GM12873 (cell line): Measurements from ENCODE around the gene CHAF1A.

Experiments used
- CTCF ChIP-seq: IDR thresholded peaks from 2 replicates; pipeline ENCODE4 v1.5.1; 2012; ENCODE audit warnings: low read depth, mild to moderate bottlenecking, moderate library complexity, low read length, control low read depth; ENCODE audit not compliant: insufficient read depth; ENCODE audit errors: missing control alignments

The CHAF1A gene

DNA sequence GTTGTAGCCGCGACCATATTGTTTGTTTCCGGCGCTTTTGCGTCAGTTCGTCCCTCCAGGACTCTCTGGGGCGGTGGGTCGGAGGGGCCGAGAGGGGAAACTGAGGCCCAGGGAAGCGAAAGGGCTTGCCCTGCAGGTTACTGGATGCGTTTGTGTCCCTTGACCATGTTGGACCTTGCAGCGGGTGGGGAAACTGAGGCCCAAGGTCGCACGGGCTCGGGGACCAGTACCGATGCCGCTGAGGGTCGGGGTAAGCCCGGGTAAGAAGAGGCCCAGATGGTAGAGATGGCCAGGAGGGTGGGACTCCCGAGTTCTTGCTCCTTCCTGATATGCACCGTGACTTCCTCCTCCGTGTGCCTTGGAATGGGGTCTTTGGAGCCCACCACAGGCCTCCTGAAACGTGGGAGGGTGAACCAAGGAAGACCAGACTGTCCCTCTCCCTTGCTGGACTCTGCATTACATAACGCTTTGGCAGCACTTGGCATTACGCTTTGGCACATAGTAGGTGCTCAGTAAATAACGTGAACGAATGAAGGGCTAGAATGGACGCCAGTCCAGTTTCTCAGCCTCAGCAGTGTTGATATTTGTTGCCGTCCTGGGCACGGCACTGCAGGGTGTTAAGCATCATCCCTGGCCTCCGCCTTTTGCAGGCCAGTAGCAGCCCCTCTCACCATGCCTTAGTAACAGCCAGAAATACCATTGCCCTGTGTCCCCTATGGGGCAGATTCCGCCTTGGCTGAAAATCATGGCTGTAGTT lies 743 bp downstream of the CHAF1A start:
- TF ChIP-seq CTCF: no peak

DNA sequence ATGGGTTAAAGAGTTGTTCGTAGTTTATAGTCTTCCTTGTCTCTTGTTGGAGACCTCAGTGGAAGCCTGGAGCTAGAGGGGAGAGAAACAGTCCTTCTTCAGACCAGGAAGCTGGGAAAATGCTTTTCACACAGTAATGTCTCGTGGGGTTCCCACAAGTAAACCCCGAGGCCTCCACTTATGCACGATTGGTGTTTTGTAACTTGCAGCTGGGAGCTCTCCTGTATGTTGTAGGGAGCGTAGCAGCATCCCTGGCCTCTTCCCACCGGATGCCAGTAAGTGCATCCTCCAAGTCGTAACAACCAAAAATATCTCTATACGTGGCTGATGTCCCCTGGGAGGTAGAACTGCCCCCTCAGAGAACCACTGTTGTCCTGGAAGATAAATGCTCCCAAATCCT lies 3.5 kb downstream of the CHAF1A start:
- TF ChIP-seq CTCF: no peak

DNA sequence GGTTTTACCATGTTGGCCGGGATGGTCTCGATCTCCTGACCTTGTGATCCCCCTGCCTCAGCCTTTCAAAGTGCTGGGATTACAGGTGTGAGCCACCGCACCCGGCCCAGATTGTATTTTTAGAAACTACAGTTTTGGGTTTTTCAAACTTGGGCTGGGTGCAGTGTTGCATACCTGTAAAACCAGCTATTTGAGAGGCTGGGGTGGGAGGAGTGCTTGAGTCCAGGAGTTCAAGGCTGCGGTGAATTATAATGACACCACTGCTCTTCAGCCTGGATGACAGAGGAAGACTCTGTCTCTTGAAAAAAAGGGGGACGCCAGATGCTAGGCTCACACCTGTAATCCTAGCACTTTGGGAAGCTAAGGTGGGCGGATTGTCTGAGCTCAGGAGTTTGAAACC lies 4.2 kb downstream of the CHAF1A start:
- no peak for TF ChIP-seq CTCF

DNA sequence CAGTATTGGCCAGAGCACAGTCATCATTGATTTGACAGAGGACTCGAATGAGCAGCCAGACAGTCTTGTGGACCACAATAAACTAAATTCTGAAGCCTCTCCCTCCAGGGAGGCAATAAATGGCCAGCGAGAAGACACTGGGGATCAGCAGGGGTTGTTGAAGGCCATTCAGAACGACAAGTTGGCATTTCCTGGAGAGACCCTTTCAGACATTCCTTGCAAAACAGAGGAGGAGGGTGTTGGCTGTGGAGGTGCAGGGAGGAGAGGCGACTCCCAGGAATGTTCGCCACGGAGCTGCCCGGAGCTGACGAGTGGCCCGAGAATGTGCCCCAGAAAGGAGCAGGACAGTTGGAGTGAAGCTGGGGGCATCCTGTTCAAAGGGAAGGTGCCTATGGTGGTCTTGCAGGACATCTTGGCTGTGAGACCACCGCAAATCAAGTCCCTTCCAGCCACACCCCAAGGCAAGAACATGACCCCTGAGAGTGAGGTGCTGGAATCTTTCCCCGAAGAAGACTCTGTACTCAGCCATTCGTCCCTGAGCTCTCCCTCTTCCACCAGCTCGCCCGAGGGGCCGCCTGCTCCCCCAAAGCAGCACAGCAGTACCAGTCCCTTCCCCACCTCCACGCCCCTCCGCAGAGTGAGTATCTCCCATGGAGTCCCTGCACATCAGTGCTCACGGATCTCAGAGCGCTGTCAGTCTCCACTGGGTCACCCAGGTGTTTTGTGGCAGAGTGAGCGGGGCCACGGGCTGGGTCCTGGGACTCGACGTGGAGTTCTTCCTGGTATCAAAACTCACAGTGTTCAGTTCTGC lies 6.9 kb downstream of the CHAF1A start:
- TF ChIP-seq CTCF: no peak

- no peak for TF ChIP-seq CTCF
Observed at GRCh38 chr19:4413588-4413987, 11.1 kb downstream of the CHAF1A start.

DNA sequence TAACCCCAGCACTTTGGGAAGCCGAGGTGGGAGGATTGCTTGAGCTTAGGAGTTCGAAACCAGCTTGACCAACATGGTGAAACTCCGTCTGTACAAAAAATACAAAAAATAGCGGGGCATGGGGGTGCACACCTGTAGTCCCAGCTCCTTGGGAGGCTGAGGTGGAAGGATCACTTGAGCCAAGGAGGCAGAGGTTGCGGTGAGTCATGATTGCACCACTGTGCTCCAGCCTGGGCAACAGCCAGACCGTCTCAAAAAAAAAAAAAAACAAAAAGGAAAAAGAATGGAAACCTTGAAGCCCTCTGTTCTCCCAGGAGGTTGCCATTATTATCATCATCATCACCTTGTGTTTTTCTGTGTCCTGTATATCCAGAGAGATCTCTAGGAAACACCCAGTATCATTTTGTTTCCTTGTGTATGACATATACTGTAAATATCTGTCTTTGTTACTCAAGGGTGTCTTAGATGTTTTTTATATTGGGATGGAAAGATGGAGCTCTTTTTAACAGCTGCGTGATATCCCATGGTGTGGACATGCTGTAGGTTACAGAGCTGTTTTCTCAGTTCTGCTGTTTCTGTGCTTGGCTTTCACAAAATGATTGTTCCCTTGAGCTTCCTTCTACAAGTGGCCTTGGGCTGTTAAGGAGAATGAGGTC lies 11.8 kb downstream of the CHAF1A start:
- no peak for TF ChIP-seq CTCF

- TF ChIP-seq CTCF: no peak
Observed at GRCh38 chr19:4414800-4415321, 12.4 kb downstream of the CHAF1A start.
